Fibroblast of lung (primary cell): Measurements from ENCODE around the gene ANKMY1.

Experiments
- EZH2 ChIP-seq: IDR thresholded peaks from 2 replicates; pipeline ENCODE4 v1.5.1; 2012; ENCODE audit warnings: low read length, control low read depth, mild to moderate bottlenecking; ENCODE audit errors: missing control alignments
- TF ChIP-seq, protein P1 (sequence below), 2 donors: IDR thresholded peaks in 1 of 2; conservative IDR thresholded peaks in 1 of 2; 1 replicate in 1 of 2; 2 replicates in 1 of 2; pipeline ENCODE4 v1.5.1; 2011 to 2012; ENCODE audit warnings: low read length in 2 of 2, control low read depth in 1 of 2, inconsistent platforms in 1 of 2, low read depth in 1 of 2, mild to moderate bottlenecking in 1 of 2

DNA sequence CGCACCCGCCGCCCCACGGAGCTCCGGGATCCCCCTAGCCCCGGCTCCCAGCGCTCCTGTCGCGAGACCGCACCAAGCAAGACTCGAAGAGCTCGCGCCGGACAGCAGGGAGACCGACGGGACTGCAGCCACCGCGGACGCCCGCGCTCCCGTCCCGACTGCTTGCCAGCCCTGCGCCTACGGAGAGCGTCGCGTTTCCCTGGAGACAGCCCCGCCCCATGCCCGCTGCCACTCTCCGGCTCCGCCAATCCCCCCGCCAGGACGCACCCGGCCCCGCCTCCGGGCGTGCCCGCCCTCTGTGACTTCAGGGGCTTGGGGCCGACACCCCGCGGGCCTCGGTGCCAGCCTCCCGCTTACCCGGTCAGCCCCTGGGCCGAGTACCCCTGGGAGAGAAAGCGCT lies at the start of gene ANKMY1:
- TF ChIP-seq, protein P1, sequence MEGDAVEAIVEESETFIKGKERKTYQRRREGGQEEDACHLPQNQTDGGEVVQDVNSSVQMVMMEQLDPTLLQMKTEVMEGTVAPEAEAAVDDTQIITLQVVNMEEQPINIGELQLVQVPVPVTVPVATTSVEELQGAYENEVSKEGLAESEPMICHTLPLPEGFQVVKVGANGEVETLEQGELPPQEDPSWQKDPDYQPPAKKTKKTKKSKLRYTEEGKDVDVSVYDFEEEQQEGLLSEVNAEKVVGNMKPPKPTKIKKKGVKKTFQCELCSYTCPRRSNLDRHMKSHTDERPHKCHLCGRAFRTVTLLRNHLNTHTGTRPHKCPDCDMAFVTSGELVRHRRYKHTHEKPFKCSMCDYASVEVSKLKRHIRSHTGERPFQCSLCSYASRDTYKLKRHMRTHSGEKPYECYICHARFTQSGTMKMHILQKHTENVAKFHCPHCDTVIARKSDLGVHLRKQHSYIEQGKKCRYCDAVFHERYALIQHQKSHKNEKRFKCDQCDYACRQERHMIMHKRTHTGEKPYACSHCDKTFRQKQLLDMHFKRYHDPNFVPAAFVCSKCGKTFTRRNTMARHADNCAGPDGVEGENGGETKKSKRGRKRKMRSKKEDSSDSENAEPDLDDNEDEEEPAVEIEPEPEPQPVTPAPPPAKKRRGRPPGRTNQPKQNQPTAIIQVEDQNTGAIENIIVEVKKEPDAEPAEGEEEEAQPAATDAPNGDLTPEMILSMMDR (conservative IDR thresholded peaks at IDR 0.05 in 1 of 2, IDR thresholded peaks at IDR 0.05 in 1 of 2; ENCODE audit: low read depth in 1 of 2, low read length in 2 of 2): no peak
- TF ChIP-seq EZH2: no peak
